ENCODE measurements around the gene AFAP1L2. TPM values are rescaled to one million over a fixed set of nuclear protein-coding genes. Genes with fewer than 3 reads are reported as not detected.
A peak's percentile ranks its signal among the peaks of the same experiment; 100 is the strongest.

The AFAP1L2 gene
- total RNA-seq, 2 experiments from 2014 or later = 2.3 to 8.6 TPM

- intact Hi-C loops (cut with micrococcal nuclease; ENCODE audit: unreplicated experiment) = loop anchor here (5.0 to 10.0 kb wide), 3 partner anchors 92 to 825 kb away; no protein-coding TSS in a partner anchor
- BruUV-seq (replicated peaks) = no TSS peak
Observed at GRCh38 chr10:114300036-114300645, 104.2 kb downstream of the AFAP1L2 start.

GRCh38 chr10:114297136-114297705 lies 107.1 kb downstream of the AFAP1L2 start:
- Histone ChIP-seq H3K4me3 (ENCODE audit: low read depth, low read length, poor library complexity, severe bottlenecking) (no peak overlapping the region), H4K20me1 (ENCODE audit: insufficient read depth, low read length) (no peaks in the 10 kb centered on the region), H3K36me3 (ENCODE audit: insufficient read depth, low read length) (no peaks in the 10 kb centered on the region), H3K4me1 (ENCODE audit: insufficient read depth, low read length, poor library complexity, severe bottlenecking) (no peaks in the 10 kb centered on the region), H3K4me2 (ENCODE audit: low read length) (no peak overlapping the region), H3K27ac (ENCODE audit: low read depth, low read length, poor library complexity, severe bottlenecking) (no peak overlapping the region), H2AFZ (ENCODE audit: low read length) (no peak overlapping the region), H3K9me2 (ENCODE audit: insufficient read depth, low read length) (no peaks in the 10 kb centered on the region), H3K9me3 (ENCODE audit: low read length) (peaks cover 13% of the 10 kb centered on the region), H3K79me2 (ENCODE audit: insufficient read depth, low read depth, low read length) (no peaks in the 10 kb centered on the region)
- CTCF ChIA-PET (ENCODE audit: unreplicated experiment) = no interaction called here
- POLR2A ChIA-PET = no interaction called here
- BruUV-seq (replicated peaks) = no TSS peak
- intact Hi-C loops (cut with micrococcal nuclease; ENCODE audit: unreplicated experiment) = no loop called here
- no peak for DNase-seq (ENCODE audit: low spot score)
- TF ChIP-seq CTCF (conservative IDR thresholded peaks at IDR 0.05; ENCODE audit: low read length) = no peak
- TF ChIP-seq EZH2phosphoT487 (IDR thresholded peaks at IDR 0.05; ENCODE audit: borderline replicate concordance, low read depth, low read length) = no peak

More at GRCh38 chr10:114300036-114300645, 104.2 kb downstream of the AFAP1L2 start:
- no peaks in the 10 kb centered on the region for H3K79me2 ChIP-seq (ENCODE audit: insufficient read depth, low read depth, low read length)
- no peak overlapping the region for H2AFZ ChIP-seq (ENCODE audit: low read length)
- peaks cover 10% of the 10 kb centered on the region for H3K9me3 ChIP-seq (ENCODE audit: low read length)
- no peak overlapping the region for H3K27ac ChIP-seq (ENCODE audit: low read depth, low read length, poor library complexity, severe bottlenecking)
- H3K9me2 ChIP-seq (ENCODE audit: insufficient read depth, low read length) = no peaks in the 10 kb centered on the region
- ChIA-PET POLR2A (no interaction called here), CTCF (ENCODE audit: unreplicated experiment) (no interaction called here)
- TF ChIP-seq CTCF (conservative IDR thresholded peaks at IDR 0.05; ENCODE audit: low read length) (no peak), EZH2phosphoT487 (IDR thresholded peaks at IDR 0.05; ENCODE audit: borderline replicate concordance, low read depth, low read length) (no peak)
- H4K20me1 ChIP-seq (ENCODE audit: insufficient read depth, low read length) = no peaks in the 10 kb centered on the region
- no peak overlapping the region for H3K4me2 ChIP-seq (ENCODE audit: low read length)
- H3K4me3 ChIP-seq (ENCODE audit: low read depth, low read length, poor library complexity, severe bottlenecking) = no peak overlapping the region
- H3K36me3 ChIP-seq (ENCODE audit: insufficient read depth, low read length) = no peaks in the 10 kb centered on the region
- H3K4me1 ChIP-seq (ENCODE audit: insufficient read depth, low read length, poor library complexity, severe bottlenecking) = peaks cover 5% of the 10 kb centered on the region
- DNase-seq (ENCODE audit: low spot score) = no peak

- DNase-seq (ENCODE audit: low spot score) = no peak
- TF ChIP-seq CTCF (conservative IDR thresholded peaks at IDR 0.05; ENCODE audit: low read length) (no peak), EZH2phosphoT487 (IDR thresholded peaks at IDR 0.05; ENCODE audit: borderline replicate concordance, low read depth, low read length) (no peak)
- Histone ChIP-seq H3K27ac (ENCODE audit: low read depth, low read length, poor library complexity, severe bottlenecking) (no peak overlapping the region), H4K20me1 (ENCODE audit: insufficient read depth, low read length) (no peaks in the 10 kb centered on the region), H3K4me3 (ENCODE audit: low read depth, low read length, poor library complexity, severe bottlenecking) (no peak overlapping the region), H3K79me2 (ENCODE audit: insufficient read depth, low read depth, low read length) (no peaks in the 10 kb centered on the region), H3K9me2 (ENCODE audit: insufficient read depth, low read length) (no peaks in the 10 kb centered on the region), H3K4me2 (ENCODE audit: low read length) (no peak overlapping the region), H3K36me3 (ENCODE audit: insufficient read depth, low read length) (no peaks in the 10 kb centered on the region), H2AFZ (ENCODE audit: low read length) (no peak overlapping the region), H3K4me1 (ENCODE audit: insufficient read depth, low read length, poor library complexity, severe bottlenecking) (no peaks in the 10 kb centered on the region), H3K9me3 (ENCODE audit: low read length) (peaks cover 13% of the 10 kb centered on the region)
- intact Hi-C loops (cut with micrococcal nuclease; ENCODE audit: unreplicated experiment) = no loop called here
- POLR2A ChIA-PET = no interaction called here
- CTCF ChIA-PET (ENCODE audit: unreplicated experiment) = no interaction called here
- BruUV-seq (replicated peaks) = TSS peak; percentile 64
Observed at GRCh38 chr10:114295393-114295792, 108.9 kb downstream of the AFAP1L2 start.
